Measurements from ENCODE around the gene PTBP3. TPM values are rescaled to one million over a fixed set of nuclear protein-coding genes. Genes with fewer than 3 reads are reported as not detected.

PTBP3 gene
- total and polyA plus RNA-seq, 2 of the 13 experiments (the other 11 are each of a cell fraction or from before 2014, with no cell fraction given) = 52.8 to 61.1 TPM

DNA sequence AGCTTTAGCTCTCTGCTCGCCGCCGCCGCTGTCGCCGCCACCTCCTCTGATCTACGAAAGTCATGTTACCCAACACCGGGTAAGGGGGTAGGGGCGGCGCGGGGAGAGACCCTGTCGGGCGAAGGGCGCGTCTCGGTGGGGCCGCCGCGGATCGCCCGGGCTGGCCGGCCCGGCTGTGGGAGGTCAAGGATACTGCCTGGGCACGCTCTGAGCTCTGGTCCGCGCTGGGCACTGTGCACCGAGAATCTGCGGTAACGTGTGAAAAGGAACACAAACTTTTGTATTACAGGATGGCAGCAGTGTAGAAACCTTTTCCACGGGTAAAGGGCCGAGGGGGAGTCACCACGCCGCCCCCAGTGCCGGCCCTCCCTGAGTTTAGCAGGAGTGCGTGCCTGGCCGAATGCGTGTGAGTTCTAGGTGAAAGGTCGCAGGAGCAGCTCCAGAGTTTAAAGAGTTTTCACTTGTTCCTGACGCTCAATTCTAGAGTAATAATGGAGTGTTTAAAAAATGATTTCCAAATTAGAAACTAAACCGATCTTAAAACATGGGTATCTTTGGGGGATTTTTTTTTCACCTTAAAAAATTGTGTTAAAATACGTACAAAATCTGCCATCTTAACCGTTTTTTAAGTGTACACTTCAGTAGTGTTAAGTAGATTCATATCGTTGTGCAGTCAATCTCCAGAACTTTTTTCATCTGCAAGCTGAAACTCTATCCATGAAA, 46.8 kb upstream of the PTBP3 start, which contains the start of gene HSDL2 (continued):
- peak; percentile 95 for TF ChIP-seq RXRB (CRISPR knock-in tag; IDR thresholded peaks at IDR 0.05; ENCODE audit: borderline replicate concordance)
- 0 out of 2 replicates have a peak, but pooled peaks have one; percentile 28 for TF ChIP-seq PCBP1 (IDR thresholded peaks at IDR 0.05; ENCODE audit: borderline replicate concordance, low read depth, low read length)
- no peak; the same call in 1 of the 2 replicates for TF ChIP-seq YEATS4 (CRISPR knock-in tag; IDR thresholded peaks at IDR 0.05; ENCODE audit: borderline replicate concordance)
- TF ChIP-seq, protein P1, sequence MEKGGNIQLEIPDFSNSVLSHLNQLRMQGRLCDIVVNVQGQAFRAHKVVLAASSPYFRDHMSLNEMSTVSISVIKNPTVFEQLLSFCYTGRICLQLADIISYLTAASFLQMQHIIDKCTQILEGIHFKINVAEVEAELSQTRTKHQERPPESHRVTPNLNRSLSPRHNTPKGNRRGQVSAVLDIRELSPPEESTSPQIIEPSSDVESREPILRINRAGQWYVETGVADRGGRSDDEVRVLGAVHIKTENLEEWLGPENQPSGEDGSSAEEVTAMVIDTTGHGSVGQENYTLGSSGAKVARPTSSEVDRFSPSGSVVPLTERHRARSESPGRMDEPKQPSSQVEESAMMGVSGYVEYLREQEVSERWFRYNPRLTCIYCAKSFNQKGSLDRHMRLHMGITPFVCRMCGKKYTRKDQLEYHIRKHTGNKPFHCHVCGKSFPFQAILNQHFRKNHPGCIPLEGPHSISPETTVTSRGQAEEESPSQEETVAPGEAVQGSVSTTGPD (CRISPR knock-in tag; IDR thresholded peaks at IDR 0.05) = 0 out of 2 replicates have a peak, but pooled peaks have one; percentile 24
- TF ChIP-seq CEBPG (CRISPR knock-in tag; IDR thresholded peaks at IDR 0.05) = peak; percentile 56
- no peak for TF ChIP-seq E2F5 (CRISPR knock-in tag; conservative IDR thresholded peaks at IDR 0.05)
- 0 out of 2 replicates have a peak, but pooled peaks have one; percentile 21 for TF ChIP-seq MYC (CRISPR knock-in tag; IDR thresholded peaks at IDR 0.05; ENCODE audit: borderline replicate concordance)
- no peak; the same call in 1 of the 2 replicates for TF ChIP-seq MAZ (IDR thresholded peaks at IDR 0.05; ENCODE audit: borderline replicate concordance, low read depth, low read length)
- TF ChIP-seq MAZ (CRISPR knock-in tag; IDR thresholded peaks at IDR 0.05; ENCODE audit: low read depth) = 0 out of 2 replicates have a peak, but pooled peaks have one; percentile 19
- no peak for TF ChIP-seq SCMH1 (CRISPR knock-in tag; IDR thresholded peaks at IDR 0.05; ENCODE audit: borderline replicate concordance)
- TF ChIP-seq HBP1 (CRISPR knock-in tag; IDR thresholded peaks at IDR 0.05; ENCODE audit: low read depth) = no peak; the same call in 1 of the 2 replicates
- TF ChIP-seq IRX3 (CRISPR knock-in tag; IDR thresholded peaks at IDR 0.05; ENCODE audit: borderline replicate concordance, low read depth) = peak; percentile 3; the same call in 1 of the 2 replicates
- TF ChIP-seq, protein P2, sequence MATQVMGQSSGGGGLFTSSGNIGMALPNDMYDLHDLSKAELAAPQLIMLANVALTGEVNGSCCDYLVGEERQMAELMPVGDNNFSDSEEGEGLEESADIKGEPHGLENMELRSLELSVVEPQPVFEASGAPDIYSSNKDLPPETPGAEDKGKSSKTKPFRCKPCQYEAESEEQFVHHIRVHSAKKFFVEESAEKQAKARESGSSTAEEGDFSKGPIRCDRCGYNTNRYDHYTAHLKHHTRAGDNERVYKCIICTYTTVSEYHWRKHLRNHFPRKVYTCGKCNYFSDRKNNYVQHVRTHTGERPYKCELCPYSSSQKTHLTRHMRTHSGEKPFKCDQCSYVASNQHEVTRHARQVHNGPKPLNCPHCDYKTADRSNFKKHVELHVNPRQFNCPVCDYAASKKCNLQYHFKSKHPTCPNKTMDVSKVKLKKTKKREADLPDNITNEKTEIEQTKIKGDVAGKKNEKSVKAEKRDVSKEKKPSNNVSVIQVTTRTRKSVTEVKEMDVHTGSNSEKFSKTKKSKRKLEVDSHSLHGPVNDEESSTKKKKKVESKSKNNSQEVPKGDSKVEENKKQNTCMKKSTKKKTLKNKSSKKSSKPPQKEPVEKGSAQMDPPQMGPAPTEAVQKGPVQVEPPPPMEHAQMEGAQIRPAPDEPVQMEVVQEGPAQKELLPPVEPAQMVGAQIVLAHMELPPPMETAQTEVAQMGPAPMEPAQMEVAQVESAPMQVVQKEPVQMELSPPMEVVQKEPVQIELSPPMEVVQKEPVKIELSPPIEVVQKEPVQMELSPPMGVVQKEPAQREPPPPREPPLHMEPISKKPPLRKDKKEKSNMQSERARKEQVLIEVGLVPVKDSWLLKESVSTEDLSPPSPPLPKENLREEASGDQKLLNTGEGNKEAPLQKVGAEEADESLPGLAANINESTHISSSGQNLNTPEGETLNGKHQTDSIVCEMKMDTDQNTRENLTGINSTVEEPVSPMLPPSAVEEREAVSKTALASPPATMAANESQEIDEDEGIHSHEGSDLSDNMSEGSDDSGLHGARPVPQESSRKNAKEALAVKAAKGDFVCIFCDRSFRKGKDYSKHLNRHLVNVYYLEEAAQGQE (IDR thresholded peaks at IDR 0.05; ENCODE audit: borderline replicate concordance in 1 of 2, low read depth in 1 of 2, low read length in 2 of 2) = peak in 1 of 2 experiments; percentile 56; a peak in 1 of 4 replicates
- TF ChIP-seq ARID3A (IDR thresholded peaks at IDR 0.05; ENCODE audit: low read depth, low read length) = 0 out of 2 replicates have a peak, but pooled peaks have one; percentile 5
- TF ChIP-seq ONECUT2 (CRISPR knock-in tag; IDR thresholded peaks at IDR 0.05) = no peak
- TF ChIP-seq ZNF441 (CRISPR knock-in tag; IDR thresholded peaks at IDR 0.05; ENCODE audit: borderline replicate concordance) = no peak
- TF ChIP-seq AGO1 (IDR thresholded peaks at IDR 0.05; ENCODE audit: low read depth, low read length, poor library complexity, severe bottlenecking) = no peak
